ENCODE data around the gene ARRB1. TPM values are rescaled to one million over a fixed set of nuclear protein-coding genes. Genes with fewer than 3 reads are reported as not detected.

The ARRB1 gene
- total and polyA plus RNA-seq, 2 of the 13 experiments (the other 11 are each of a cell fraction or from before 2014, with no cell fraction given): 22.5 to 35.7 TPM

DNA sequence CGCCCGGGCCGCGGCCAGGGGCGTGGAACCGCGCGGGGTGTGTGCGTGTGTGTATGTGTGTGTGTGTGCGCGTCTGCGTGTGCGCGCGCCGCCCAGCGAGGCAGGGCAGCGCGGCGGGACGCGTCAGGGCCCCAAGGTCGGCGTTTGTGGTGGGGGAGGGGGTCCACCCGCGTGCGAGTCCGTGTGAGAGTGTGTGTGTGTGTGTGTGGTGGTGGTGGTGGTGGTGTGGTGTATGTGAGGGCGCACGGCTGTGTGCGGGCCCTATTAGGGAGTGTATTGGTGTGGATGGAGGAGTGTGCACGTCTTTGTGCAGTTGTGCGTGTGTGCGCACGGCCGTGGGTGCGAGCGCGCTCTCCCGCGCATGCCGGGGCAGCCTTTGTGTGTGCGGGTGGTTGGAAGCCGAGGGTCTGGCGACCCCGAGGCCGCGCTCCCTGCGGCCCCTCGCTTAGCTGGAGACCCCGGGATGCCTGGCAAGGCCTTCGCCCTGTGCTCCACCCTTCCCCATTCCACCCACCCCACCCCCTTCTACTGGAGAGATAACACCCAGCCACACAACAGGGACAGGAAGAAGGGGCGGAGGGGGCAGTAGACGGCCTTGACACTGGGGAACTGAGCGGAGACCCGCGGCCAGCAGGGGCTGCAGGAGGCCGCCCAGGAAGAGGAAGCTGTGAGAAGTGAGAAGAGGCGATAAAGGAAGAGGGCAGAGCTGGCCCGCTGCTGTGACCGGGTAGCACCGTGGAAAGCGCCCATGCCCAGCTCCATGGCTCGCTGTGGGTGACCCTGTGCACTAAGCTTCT lies 528 bp upstream of the ARRB1 start (continued):
- TF ChIP-seq, protein P1, sequence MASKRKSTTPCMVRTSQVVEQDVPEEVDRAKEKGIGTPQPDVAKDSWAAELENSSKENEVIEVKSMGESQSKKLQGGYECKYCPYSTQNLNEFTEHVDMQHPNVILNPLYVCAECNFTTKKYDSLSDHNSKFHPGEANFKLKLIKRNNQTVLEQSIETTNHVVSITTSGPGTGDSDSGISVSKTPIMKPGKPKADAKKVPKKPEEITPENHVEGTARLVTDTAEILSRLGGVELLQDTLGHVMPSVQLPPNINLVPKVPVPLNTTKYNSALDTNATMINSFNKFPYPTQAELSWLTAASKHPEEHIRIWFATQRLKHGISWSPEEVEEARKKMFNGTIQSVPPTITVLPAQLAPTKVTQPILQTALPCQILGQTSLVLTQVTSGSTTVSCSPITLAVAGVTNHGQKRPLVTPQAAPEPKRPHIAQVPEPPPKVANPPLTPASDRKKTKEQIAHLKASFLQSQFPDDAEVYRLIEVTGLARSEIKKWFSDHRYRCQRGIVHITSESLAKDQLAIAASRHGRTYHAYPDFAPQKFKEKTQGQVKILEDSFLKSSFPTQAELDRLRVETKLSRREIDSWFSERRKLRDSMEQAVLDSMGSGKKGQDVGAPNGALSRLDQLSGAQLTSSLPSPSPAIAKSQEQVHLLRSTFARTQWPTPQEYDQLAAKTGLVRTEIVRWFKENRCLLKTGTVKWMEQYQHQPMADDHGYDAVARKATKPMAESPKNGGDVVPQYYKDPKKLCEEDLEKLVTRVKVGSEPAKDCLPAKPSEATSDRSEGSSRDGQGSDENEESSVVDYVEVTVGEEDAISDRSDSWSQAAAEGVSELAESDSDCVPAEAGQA (IDR thresholded peaks at IDR 0.05; ENCODE audit: low read depth): no peak
- TF ChIP-seq, protein P1 (CRISPR knock-in tag; IDR thresholded peaks at IDR 0.05; ENCODE audit: borderline replicate concordance): no peak
- TF ChIP-seq SAFB2 (CRISPR knock-in tag; IDR thresholded peaks at IDR 0.05; ENCODE audit: borderline replicate concordance, low read depth) (peak; percentile 80), ZFP36 (IDR thresholded peaks at IDR 0.05; ENCODE audit: borderline replicate concordance, low read depth, low read length, partially characterized antibody) (no peak), ZNF749 (CRISPR knock-in tag; IDR thresholded peaks at IDR 0.05; ENCODE audit: borderline replicate concordance) (no peak), NFATC3 (CRISPR knock-in tag; IDR thresholded peaks at IDR 0.05) (no peak), ZNF563 (CRISPR knock-in tag; IDR thresholded peaks at IDR 0.05) (no peak; the same call in none of the 2 replicates), CBX2 (IDR thresholded peaks at IDR 0.05; ENCODE audit: low read depth, low read length) (no peak), CBX2 (CRISPR knock-in tag; IDR thresholded peaks at IDR 0.05; ENCODE audit: low read depth) (no peak), FOXJ3 (CRISPR knock-in tag; IDR thresholded peaks at IDR 0.05; ENCODE audit: borderline replicate concordance) (no peak), ZNF761 (CRISPR knock-in tag; conservative IDR thresholded peaks at IDR 0.05) (0 out of 2 replicates have a peak, but pooled peaks have one; percentile 21), ZSCAN25 (CRISPR knock-in tag; IDR thresholded peaks at IDR 0.05) (peak; percentile 67; the same call in 1 of the 2 replicates), ZFP37 (CRISPR knock-in tag; IDR thresholded peaks at IDR 0.05; ENCODE audit: borderline replicate concordance) (no peak; the same call in 1 of the 2 replicates), MEIS2 (CRISPR knock-in tag; IDR thresholded peaks at IDR 0.05) (peak; percentile 52; the same call in 1 of the 2 replicates), PTBP1 (IDR thresholded peaks at IDR 0.05; ENCODE audit: low read depth, low read length, poor library complexity, severe bottlenecking) (no peak), ZMAT3 (CRISPR knock-in tag; conservative IDR thresholded peaks at IDR 0.05) (peak; percentile 81)
- TF ChIP-seq, protein P2, sequence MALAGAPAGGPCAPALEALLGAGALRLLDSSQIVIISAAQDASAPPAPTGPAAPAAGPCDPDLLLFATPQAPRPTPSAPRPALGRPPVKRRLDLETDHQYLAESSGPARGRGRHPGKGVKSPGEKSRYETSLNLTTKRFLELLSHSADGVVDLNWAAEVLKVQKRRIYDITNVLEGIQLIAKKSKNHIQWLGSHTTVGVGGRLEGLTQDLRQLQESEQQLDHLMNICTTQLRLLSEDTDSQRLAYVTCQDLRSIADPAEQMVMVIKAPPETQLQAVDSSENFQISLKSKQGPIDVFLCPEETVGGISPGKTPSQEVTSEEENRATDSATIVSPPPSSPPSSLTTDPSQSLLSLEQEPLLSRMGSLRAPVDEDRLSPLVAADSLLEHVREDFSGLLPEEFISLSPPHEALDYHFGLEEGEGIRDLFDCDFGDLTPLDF (CRISPR knock-in tag; IDR thresholded peaks at IDR 0.05): no peak
- TF ChIP-seq, protein P3, sequence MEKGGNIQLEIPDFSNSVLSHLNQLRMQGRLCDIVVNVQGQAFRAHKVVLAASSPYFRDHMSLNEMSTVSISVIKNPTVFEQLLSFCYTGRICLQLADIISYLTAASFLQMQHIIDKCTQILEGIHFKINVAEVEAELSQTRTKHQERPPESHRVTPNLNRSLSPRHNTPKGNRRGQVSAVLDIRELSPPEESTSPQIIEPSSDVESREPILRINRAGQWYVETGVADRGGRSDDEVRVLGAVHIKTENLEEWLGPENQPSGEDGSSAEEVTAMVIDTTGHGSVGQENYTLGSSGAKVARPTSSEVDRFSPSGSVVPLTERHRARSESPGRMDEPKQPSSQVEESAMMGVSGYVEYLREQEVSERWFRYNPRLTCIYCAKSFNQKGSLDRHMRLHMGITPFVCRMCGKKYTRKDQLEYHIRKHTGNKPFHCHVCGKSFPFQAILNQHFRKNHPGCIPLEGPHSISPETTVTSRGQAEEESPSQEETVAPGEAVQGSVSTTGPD (CRISPR knock-in tag; IDR thresholded peaks at IDR 0.05): 0 out of 2 replicates have a peak, but pooled peaks have one; percentile 27
